WTC11 (cell line): Measurements from ENCODE around the gene H6PD. TPM values are rescaled to one million over a fixed set of nuclear protein-coding genes. Genes with fewer than 3 reads are reported as not detected.

Source experiments
- ATAC-seq: fragments of 200-7000 bp; cut with Tn5 transposase; 2 replicates; pipeline ENCODE4 v1.10.0; 2021; ENCODE audit warnings: mild to moderate bottlenecking, moderate library complexity
- CTCF ChIA-PET: fragments of 300-600 bp; sonication (Branson Sonifier 250); formaldehyde crosslinking; loops from one replicate; lab custom pipeline; 2021; ENCODE audit warnings: antibody characterized with exemption; lab: Charles Lee
- POLR2A ChIA-PET: fragments of 350-600 bp; sonication (Branson Sonifier 250); formaldehyde crosslinking; loops from one replicate; lab custom pipeline; 2021; ENCODE audit warnings: antibody characterized with exemption; lab: Charles Lee
- DNase-seq: peaks from one replicate; pipeline ENCODE4 v3.0.0; 2021; ENCODE audit warnings: low spot score
- H3K27ac Mint-ChIP-seq: 2 replicates; pipeline ENCODE4 v1.8.0; 2021; ENCODE audit warnings: mixed read lengths
- H3K27me3 Mint-ChIP-seq: 2 replicates; pipeline ENCODE4 v1.8.0; 2021; ENCODE audit warnings: low read depth, mild to moderate bottlenecking, moderate library complexity, mixed read lengths
- H3K36me3 Mint-ChIP-seq: 2 replicates; pipeline ENCODE4 v1.8.0; 2021; ENCODE audit warnings: mixed read lengths
- H3K4me1 Mint-ChIP-seq: 2 replicates; pipeline ENCODE4 v1.8.0; 2022; ENCODE audit warnings: mixed read lengths
- H3K4me3 Mint-ChIP-seq: 2 replicates; pipeline ENCODE4 v1.8.0; 2021; ENCODE audit warnings: mild to moderate bottlenecking, moderate library complexity, mixed read lengths
- H3K9me3 Mint-ChIP-seq: 2 replicates; pipeline ENCODE4 v1.8.0; 2021; ENCODE audit warnings: mixed read lengths
- MXD4 ChIP-seq: fragments of 250-450 bp; sonication (Bioruptor Pico); IDR thresholded peaks from 2 replicates; pipeline ENCODE4 v1.8.0; 2021; ENCODE audit warnings: mild to moderate bottlenecking, moderate library complexity, borderline replicate concordance
- NFATC4 ChIP-seq: fragments of 250-450 bp; sonication (Bioruptor Pico); IDR thresholded peaks from 2 replicates; pipeline ENCODE4 v1.9.0; 2021; ENCODE audit warnings: mild to moderate bottlenecking
- RELA ChIP-seq: sonication (generic); formaldehyde crosslinking; IDR thresholded peaks from 2 replicates; pipeline ENCODE4 v1.8.1; 2022; ENCODE audit warnings: missing genetic modification reagents, mild to moderate bottlenecking, borderline replicate concordance
- SP1 ChIP-seq: sonication (generic); formaldehyde crosslinking; conservative IDR thresholded peaks from 2 replicates; pipeline ENCODE4 v1.8.1; 2022; ENCODE audit warnings: missing genetic modification reagents
- ZNF121 ChIP-seq: sonication (generic); formaldehyde crosslinking; IDR thresholded peaks from 2 replicates; pipeline ENCODE4 v1.8.0; 2023; ENCODE audit warnings: missing genetic modification reagents
- ZNF138 ChIP-seq: sonication (generic); formaldehyde crosslinking; conservative IDR thresholded peaks from 2 replicates; pipeline ENCODE4 v1.8.1; 2022; ENCODE audit warnings: mild to moderate bottlenecking, moderate library complexity, missing genetic modification reagents
- ZNF219 ChIP-seq: sonication (generic); formaldehyde crosslinking; IDR thresholded peaks from 2 replicates; pipeline ENCODE4 v1.8.0; 2023; ENCODE audit warnings: missing genetic modification reagents, mild to moderate bottlenecking, borderline replicate concordance
- ZNF232 ChIP-seq: sonication (generic); formaldehyde crosslinking; IDR thresholded peaks from 2 replicates; pipeline ENCODE4 v1.8.0; 2022; ENCODE audit warnings: mild to moderate bottlenecking, missing genetic modification reagents
- ZNF416 ChIP-seq: fragments of 250-450 bp; sonication (Bioruptor Pico); IDR thresholded peaks from 2 replicates; pipeline ENCODE4 v1.9.0; 2021; ENCODE audit warnings: mild to moderate bottlenecking, inconsistent platforms
- total RNA-seq: library from RNA; stranded (reverse); gene quantifications from 3 replicates; pipeline ENCODE4 v1.2.3, GENCODE V29; 2021
- TF ChIP-seq, protein P1 (sequence below): sonication (generic); formaldehyde crosslinking; IDR thresholded peaks from 2 replicates; pipeline ENCODE4 v1.8.0; 2023; ENCODE audit warnings: mild to moderate bottlenecking, missing genetic modification reagents
- TF ChIP-seq, protein P2 (sequence below): fragments of 250-450 bp; sonication (Bioruptor Pico); IDR thresholded peaks from 2 replicates; pipeline ENCODE4 v2.1.2; 2022; ENCODE audit warnings: mild to moderate bottlenecking, moderate library complexity
- TF ChIP-seq, protein P3 (sequence below): sonication (generic); formaldehyde crosslinking; IDR thresholded peaks from 2 replicates; pipeline ENCODE4 v1.8.1; 2023; ENCODE audit warnings: mild to moderate bottlenecking, missing genetic modification reagents
- TF ChIP-seq, protein P4 (sequence below): fragments of 250-450 bp; sonication (Bioruptor Pico); IDR thresholded peaks from 2 replicates; pipeline ENCODE4 v1.9.0; 2021; ENCODE audit warnings: mild to moderate bottlenecking
- TF ChIP-seq, protein P5 (sequence below): sonication (generic); formaldehyde crosslinking; IDR thresholded peaks from 2 replicates; pipeline ENCODE4 v1.8.0; 2023; ENCODE audit warnings: missing genetic modification reagents
- TF ChIP-seq, protein P6 (sequence below): sonication (generic); formaldehyde crosslinking; IDR thresholded peaks from 2 replicates; pipeline ENCODE4 v1.8.0; 2022; ENCODE audit warnings: missing genetic modification reagents
- TF ChIP-seq, protein P7 (sequence below): sonication (generic); formaldehyde crosslinking; conservative IDR thresholded peaks from 2 replicates; pipeline ENCODE4 v1.8.1; 2023; ENCODE audit warnings: mild to moderate bottlenecking, low read depth, missing genetic modification reagents, moderate library complexity
- TF ChIP-seq, protein P8 (sequence below): sonication (generic); formaldehyde crosslinking; IDR thresholded peaks from 2 replicates; pipeline ENCODE4 v1.8.0; 2023; ENCODE audit warnings: missing genetic modification reagents, mild to moderate bottlenecking, borderline replicate concordance

H6PD gene
- total RNA-seq, 1 experiment from 2014 or later: 7.4 TPM

DNA sequence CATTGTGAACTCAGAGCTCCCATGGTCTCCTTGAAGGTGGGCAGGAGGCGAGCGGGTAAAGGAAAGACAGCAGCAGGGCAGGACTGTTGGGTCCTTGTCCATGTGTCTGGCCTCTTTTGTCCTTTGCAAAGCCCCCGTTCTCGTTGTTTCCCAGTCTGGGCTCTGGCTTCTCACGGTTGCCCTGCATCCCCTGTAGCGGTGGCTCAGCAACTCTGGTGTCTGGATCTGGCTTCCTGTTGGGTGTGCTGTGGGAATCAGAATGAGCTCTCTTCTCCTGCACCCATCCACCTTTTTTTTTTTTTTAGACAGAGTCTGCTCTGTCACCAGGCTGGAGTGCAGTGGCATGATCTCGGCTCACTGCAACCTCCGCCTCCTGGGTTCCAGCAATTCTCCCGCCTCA, 11.1 kb downstream of the H6PD start:
- Mint-ChIP-seq H3K27me3 (no peaks in the 10 kb centered on the region), H3K36me3 (no peaks in the 10 kb centered on the region), H3K4me3 (no peak overlapping the region), H3K27ac (no peak overlapping the region), H3K9me3 (no peaks in the 10 kb centered on the region), H3K4me1 (peaks cover 30% of the 10 kb centered on the region)
- CTCF ChIA-PET: interaction anchor here (1.2 to 10.2 kb wide), 4 partner anchors 11 to 135 kb away, joined by 3 to 154 read pairs (median 6); partner anchors contain the start of gene H6PD
- ATAC-seq (no peak), DNase-seq (no peak)
- POLR2A ChIA-PET: no interaction called here
- TF ChIP-seq, protein P1, sequence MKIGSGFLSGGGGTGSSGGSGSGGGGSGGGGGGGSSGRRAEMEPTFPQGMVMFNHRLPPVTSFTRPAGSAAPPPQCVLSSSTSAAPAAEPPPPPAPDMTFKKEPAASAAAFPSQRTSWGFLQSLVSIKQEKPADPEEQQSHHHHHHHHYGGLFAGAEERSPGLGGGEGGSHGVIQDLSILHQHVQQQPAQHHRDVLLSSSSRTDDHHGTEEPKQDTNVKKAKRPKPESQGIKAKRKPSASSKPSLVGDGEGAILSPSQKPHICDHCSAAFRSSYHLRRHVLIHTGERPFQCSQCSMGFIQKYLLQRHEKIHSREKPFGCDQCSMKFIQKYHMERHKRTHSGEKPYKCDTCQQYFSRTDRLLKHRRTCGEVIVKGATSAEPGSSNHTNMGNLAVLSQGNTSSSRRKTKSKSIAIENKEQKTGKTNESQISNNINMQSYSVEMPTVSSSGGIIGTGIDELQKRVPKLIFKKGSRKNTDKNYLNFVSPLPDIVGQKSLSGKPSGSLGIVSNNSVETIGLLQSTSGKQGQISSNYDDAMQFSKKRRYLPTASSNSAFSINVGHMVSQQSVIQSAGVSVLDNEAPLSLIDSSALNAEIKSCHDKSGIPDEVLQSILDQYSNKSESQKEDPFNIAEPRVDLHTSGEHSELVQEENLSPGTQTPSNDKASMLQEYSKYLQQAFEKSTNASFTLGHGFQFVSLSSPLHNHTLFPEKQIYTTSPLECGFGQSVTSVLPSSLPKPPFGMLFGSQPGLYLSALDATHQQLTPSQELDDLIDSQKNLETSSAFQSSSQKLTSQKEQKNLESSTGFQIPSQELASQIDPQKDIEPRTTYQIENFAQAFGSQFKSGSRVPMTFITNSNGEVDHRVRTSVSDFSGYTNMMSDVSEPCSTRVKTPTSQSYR (CRISPR knock-in tag): no peak
- TF ChIP-seq, protein P2, sequence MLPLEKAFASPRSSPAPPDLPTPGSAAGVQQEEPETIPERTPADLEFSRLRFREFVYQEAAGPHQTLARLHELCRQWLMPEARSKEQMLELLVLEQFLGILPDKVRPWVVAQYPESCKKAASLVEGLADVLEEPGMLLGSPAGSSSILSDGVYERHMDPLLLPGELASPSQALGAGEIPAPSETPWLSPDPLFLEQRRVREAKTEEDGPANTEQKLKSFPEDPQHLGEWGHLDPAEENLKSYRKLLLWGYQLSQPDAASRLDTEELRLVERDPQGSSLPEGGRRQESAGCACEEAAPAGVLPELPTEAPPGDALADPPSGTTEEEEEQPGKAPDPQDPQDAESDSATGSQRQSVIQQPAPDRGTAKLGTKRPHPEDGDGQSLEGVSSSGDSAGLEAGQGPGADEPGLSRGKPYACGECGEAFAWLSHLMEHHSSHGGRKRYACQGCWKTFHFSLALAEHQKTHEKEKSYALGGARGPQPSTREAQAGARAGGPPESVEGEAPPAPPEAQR (CRISPR knock-in tag): no peak
- TF ChIP-seq ZNF416 (CRISPR knock-in tag) (no peak), MXD4 (CRISPR knock-in tag) (no peak), NFATC4 (CRISPR knock-in tag) (no peak), ZNF219 (CRISPR knock-in tag) (no peak), ZNF138 (CRISPR knock-in tag) (no peak), RELA (no peak), SP1 (CRISPR knock-in tag) (no peak), ZNF232 (CRISPR knock-in tag) (no peak), ZNF121 (CRISPR knock-in tag) (no peak)
- TF ChIP-seq, protein P3, sequence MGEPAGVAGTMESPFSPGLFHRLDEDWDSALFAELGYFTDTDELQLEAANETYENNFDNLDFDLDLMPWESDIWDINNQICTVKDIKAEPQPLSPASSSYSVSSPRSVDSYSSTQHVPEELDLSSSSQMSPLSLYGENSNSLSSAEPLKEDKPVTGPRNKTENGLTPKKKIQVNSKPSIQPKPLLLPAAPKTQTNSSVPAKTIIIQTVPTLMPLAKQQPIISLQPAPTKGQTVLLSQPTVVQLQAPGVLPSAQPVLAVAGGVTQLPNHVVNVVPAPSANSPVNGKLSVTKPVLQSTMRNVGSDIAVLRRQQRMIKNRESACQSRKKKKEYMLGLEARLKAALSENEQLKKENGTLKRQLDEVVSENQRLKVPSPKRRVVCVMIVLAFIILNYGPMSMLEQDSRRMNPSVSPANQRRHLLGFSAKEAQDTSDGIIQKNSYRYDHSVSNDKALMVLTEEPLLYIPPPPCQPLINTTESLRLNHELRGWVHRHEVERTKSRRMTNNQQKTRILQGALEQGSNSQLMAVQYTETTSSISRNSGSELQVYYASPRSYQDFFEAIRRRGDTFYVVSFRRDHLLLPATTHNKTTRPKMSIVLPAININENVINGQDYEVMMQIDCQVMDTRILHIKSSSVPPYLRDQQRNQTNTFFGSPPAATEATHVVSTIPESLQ (CRISPR knock-in tag): no peak
- TF ChIP-seq, protein P4, sequence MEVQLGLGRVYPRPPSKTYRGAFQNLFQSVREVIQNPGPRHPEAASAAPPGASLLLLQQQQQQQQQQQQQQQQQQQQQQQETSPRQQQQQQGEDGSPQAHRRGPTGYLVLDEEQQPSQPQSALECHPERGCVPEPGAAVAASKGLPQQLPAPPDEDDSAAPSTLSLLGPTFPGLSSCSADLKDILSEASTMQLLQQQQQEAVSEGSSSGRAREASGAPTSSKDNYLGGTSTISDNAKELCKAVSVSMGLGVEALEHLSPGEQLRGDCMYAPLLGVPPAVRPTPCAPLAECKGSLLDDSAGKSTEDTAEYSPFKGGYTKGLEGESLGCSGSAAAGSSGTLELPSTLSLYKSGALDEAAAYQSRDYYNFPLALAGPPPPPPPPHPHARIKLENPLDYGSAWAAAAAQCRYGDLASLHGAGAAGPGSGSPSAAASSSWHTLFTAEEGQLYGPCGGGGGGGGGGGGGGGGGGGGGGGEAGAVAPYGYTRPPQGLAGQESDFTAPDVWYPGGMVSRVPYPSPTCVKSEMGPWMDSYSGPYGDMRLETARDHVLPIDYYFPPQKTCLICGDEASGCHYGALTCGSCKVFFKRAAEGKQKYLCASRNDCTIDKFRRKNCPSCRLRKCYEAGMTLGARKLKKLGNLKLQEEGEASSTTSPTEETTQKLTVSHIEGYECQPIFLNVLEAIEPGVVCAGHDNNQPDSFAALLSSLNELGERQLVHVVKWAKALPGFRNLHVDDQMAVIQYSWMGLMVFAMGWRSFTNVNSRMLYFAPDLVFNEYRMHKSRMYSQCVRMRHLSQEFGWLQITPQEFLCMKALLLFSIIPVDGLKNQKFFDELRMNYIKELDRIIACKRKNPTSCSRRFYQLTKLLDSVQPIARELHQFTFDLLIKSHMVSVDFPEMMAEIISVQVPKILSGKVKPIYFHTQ (CRISPR knock-in tag): no peak
- TF ChIP-seq, protein P5, sequence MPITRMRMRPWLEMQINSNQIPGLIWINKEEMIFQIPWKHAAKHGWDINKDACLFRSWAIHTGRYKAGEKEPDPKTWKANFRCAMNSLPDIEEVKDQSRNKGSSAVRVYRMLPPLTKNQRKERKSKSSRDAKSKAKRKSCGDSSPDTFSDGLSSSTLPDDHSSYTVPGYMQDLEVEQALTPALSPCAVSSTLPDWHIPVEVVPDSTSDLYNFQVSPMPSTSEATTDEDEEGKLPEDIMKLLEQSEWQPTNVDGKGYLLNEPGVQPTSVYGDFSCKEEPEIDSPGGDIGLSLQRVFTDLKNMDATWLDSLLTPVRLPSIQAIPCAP (CRISPR knock-in tag): no peak
- TF ChIP-seq, protein P6, sequence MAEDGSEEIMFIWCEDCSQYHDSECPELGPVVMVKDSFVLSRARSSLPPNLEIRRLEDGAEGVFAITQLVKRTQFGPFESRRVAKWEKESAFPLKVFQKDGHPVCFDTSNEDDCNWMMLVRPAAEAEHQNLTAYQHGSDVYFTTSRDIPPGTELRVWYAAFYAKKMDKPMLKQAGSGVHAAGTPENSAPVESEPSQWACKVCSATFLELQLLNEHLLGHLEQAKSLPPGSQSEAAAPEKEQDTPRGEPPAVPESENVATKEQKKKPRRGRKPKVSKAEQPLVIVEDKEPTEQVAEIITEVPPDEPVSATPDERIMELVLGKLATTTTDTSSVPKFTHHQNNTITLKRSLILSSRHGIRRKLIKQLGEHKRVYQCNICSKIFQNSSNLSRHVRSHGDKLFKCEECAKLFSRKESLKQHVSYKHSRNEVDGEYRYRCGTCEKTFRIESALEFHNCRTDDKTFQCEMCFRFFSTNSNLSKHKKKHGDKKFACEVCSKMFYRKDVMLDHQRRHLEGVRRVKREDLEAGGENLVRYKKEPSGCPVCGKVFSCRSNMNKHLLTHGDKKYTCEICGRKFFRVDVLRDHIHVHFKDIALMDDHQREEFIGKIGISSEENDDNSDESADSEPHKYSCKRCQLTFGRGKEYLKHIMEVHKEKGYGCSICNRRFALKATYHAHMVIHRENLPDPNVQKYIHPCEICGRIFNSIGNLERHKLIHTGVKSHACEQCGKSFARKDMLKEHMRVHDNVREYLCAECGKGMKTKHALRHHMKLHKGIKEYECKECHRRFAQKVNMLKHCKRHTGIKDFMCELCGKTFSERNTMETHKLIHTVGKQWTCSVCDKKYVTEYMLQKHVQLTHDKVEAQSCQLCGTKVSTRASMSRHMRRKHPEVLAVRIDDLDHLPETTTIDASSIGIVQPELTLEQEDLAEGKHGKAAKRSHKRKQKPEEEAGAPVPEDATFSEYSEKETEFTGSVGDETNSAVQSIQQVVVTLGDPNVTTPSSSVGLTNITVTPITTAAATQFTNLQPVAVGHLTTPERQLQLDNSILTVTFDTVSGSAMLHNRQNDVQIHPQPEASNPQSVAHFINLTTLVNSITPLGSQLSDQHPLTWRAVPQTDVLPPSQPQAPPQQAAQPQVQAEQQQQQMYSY (CRISPR knock-in tag): no peak
- TF ChIP-seq, protein P7, sequence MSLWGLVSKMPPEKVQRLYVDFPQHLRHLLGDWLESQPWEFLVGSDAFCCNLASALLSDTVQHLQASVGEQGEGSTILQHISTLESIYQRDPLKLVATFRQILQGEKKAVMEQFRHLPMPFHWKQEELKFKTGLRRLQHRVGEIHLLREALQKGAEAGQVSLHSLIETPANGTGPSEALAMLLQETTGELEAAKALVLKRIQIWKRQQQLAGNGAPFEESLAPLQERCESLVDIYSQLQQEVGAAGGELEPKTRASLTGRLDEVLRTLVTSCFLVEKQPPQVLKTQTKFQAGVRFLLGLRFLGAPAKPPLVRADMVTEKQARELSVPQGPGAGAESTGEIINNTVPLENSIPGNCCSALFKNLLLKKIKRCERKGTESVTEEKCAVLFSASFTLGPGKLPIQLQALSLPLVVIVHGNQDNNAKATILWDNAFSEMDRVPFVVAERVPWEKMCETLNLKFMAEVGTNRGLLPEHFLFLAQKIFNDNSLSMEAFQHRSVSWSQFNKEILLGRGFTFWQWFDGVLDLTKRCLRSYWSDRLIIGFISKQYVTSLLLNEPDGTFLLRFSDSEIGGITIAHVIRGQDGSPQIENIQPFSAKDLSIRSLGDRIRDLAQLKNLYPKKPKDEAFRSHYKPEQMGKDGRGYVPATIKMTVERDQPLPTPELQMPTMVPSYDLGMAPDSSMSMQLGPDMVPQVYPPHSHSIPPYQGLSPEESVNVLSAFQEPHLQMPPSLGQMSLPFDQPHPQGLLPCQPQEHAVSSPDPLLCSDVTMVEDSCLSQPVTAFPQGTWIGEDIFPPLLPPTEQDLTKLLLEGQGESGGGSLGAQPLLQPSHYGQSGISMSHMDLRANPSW (CRISPR knock-in tag): no peak
- TF ChIP-seq, protein P8, sequence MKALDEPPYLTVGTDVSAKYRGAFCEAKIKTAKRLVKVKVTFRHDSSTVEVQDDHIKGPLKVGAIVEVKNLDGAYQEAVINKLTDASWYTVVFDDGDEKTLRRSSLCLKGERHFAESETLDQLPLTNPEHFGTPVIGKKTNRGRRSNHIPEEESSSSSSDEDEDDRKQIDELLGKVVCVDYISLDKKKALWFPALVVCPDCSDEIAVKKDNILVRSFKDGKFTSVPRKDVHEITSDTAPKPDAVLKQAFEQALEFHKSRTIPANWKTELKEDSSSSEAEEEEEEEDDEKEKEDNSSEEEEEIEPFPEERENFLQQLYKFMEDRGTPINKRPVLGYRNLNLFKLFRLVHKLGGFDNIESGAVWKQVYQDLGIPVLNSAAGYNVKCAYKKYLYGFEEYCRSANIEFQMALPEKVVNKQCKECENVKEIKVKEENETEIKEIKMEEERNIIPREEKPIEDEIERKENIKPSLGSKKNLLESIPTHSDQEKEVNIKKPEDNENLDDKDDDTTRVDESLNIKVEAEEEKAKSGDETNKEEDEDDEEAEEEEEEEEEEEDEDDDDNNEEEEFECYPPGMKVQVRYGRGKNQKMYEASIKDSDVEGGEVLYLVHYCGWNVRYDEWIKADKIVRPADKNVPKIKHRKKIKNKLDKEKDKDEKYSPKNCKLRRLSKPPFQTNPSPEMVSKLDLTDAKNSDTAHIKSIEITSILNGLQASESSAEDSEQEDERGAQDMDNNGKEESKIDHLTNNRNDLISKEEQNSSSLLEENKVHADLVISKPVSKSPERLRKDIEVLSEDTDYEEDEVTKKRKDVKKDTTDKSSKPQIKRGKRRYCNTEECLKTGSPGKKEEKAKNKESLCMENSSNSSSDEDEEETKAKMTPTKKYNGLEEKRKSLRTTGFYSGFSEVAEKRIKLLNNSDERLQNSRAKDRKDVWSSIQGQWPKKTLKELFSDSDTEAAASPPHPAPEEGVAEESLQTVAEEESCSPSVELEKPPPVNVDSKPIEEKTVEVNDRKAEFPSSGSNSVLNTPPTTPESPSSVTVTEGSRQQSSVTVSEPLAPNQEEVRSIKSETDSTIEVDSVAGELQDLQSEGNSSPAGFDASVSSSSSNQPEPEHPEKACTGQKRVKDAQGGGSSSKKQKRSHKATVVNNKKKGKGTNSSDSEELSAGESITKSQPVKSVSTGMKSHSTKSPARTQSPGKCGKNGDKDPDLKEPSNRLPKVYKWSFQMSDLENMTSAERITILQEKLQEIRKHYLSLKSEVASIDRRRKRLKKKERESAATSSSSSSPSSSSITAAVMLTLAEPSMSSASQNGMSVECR (CRISPR knock-in tag): no peak
